HG02678 (cell line): ENCODE data around the gene ZBP1.

Experiments used
- ATAC-seq: cut with Tn5 transposase; IDR thresholded peaks from one replicate; pipeline ENCODE4 v1.9.1; 2021; ENCODE audit warnings: mild to moderate bottlenecking, moderate library complexity; ENCODE audit not compliant: unreplicated experiment

ZBP1 gene

GRCh38 chr20:57619051-57619831 lies 985 bp downstream of the ZBP1 start:
- ATAC-seq = peak; percentile 48

- ATAC-seq = no peak
These were observed 1.5 kb downstream of the ZBP1 start for GRCh38 chr20:57618764-57619050.

GRCh38 chr20:57618091-57618763 lies 2.0 kb downstream of the ZBP1 start:
- no peak for ATAC-seq

GRCh38 chr20:57617079-57617795 lies 3.0 kb downstream of the ZBP1 start:
- no peak for ATAC-seq

GRCh38 chr20:57616143-57616951 lies 3.9 kb downstream of the ZBP1 start:
- no peak for ATAC-seq

GRCh38 chr20:57615445-57615811 lies 4.8 kb downstream of the ZBP1 start:
- ATAC-seq = no peak

GRCh38 chr20:57614490-57615444 lies 5.5 kb downstream of the ZBP1 start:
- no peak for ATAC-seq

GRCh38 chr20:57613481-57613921 lies 6.7 kb downstream of the ZBP1 start:
- no peak for ATAC-seq

GRCh38 chr20:57612916-57613315 lies 7.3 kb downstream of the ZBP1 start:
- no peak for ATAC-seq

GRCh38 chr20:57612436-57612835 lies 7.8 kb downstream of the ZBP1 start:
- ATAC-seq = no peak

- no peak for ATAC-seq
These were observed 8.5 kb downstream of the ZBP1 start for GRCh38 chr20:57611586-57612311.

GRCh38 chr20:57610261-57610952 lies 9.8 kb downstream of the ZBP1 start:
- no peak for ATAC-seq

- ATAC-seq = no peak
These were observed 10.4 kb downstream of the ZBP1 start for GRCh38 chr20:57609842-57610167.

- ATAC-seq = no peak
These were observed 11.0 kb downstream of the ZBP1 start for GRCh38 chr20:57609086-57609841.

- no peak for ATAC-seq
These were observed 11.7 kb downstream of the ZBP1 start for GRCh38 chr20:57608516-57608915.

- ATAC-seq = no peak
These were observed 14.3 kb downstream of the ZBP1 start for GRCh38 chr20:57605878-57606277.

- no peak for ATAC-seq
These were observed 15.2 kb downstream of the ZBP1 start for GRCh38 chr20:57605045-57605444.

- no peak for ATAC-seq
These were observed 17.1 kb downstream of the ZBP1 start for GRCh38 chr20:57603120-57603519.
